Endothelial cell of umbilical vein (primary cell): ENCODE measurements around the gene CDK5. TPM values are rescaled to one million over a fixed set of nuclear protein-coding genes. Genes with fewer than 3 reads are reported as not detected.
A peak's percentile ranks its signal among the peaks of the same experiment; 100 is the strongest.

Source experiments
- BruUV-seq: library from RNA; stranded (reverse); fragments of 400-500 nt; replicated peaks from 2 replicates; lab custom pipeline; 2021; lab: Mats Ljungman, UMichigan
- CTCF ChIA-PET: fragments of 300-600, 350-600 bp; sonication (Branson Sonifier 250); formaldehyde crosslinking; loops from one replicate; lab custom pipeline; 2021; ENCODE audit warnings: antibody characterized with exemption, inconsistent platforms; lab: Charles Lee
- POLR2A ChIA-PET: fragments of 300-600, 350-600 bp; sonication (Branson Sonifier 250); formaldehyde crosslinking; loops from one replicate; lab custom pipeline; 2021; ENCODE audit warnings: antibody characterized with exemption, inconsistent platforms; lab: Charles Lee
- DNase-seq: peaks from one replicate; pipeline ENCODE4 v3.0.0-alpha.2; 2011; ENCODE audit warnings: low read depth, low spot score
- FAIRE-seq: peaks from 2 replicates; lab custom pipeline; 2011; peaks lifted over from hg19 to GRCh38; lab: Jason Lieb, UNC
- H2AFZ ChIP-seq: 2 replicates; pipeline ENCODE4 v1.6.0; 2012; ENCODE audit warnings: low read depth, low read length, control low read depth, inconsistent platforms
- H3K27ac ChIP-seq: 2 replicates; pipeline ENCODE4 v1.5.1; 2011; ENCODE audit warnings: low read depth, mild to moderate bottlenecking, control low read depth, low read length, moderate library complexity; ENCODE audit not compliant: insufficient read depth
- H3K27me3 ChIP-seq, 2 experiments: 2 replicates each; pipeline versions ENCODE4 v1.6.0 to v1.6.1; 2011; ENCODE audit warnings: low read length in 2 of 2, mixed read lengths in 1 of 2; ENCODE audit not compliant: control insufficient read depth in 2 of 2, insufficient read depth in 2 of 2
- H3K36me3 ChIP-seq, 2 experiments: 2 replicates in 1 of 2; 3 replicates in 1 of 2; pipeline ENCODE4 v1.5.1; 2011; ENCODE audit warnings: low read length in 2 of 2, mild to moderate bottlenecking in 1 of 2, moderate library complexity in 1 of 2; ENCODE audit not compliant: control insufficient read depth in 2 of 2, insufficient read depth in 2 of 2; ENCODE audit errors: extremely low read depth in 1 of 2
- H3K4me1 ChIP-seq: 3 replicates; pipeline ENCODE4 v1.5.1; 2011; ENCODE audit warnings: mild to moderate bottlenecking, low read length; ENCODE audit not compliant: control insufficient read depth, insufficient read depth; ENCODE audit errors: extremely low read depth
- H3K4me2 ChIP-seq: 2 replicates; pipeline ENCODE4 v1.6.1; 2011; ENCODE audit warnings: low read length, control low read depth, mixed read lengths; ENCODE audit not compliant: insufficient read depth
- H3K4me3 ChIP-seq, 3 experiments: fragments of 200-600 bp in 1 of 3; sonication (generic), shearing (Covaris generic) in 1 of 3; replicated peaks in 1 of 3; 2 replicates each; pipeline ENCODE4 v1.5.1; 2011 to 2016; ENCODE audit warnings: control low read depth in 3 of 3, low read length in 3 of 3, mild to moderate bottlenecking in 2 of 3, inconsistent platforms in 1 of 3, low read depth in 1 of 3, moderate library complexity in 1 of 3; ENCODE audit not compliant: insufficient read depth in 1 of 3
- H3K79me2 ChIP-seq: 2 replicates; pipeline ENCODE4 v1.6.0; 2012; ENCODE audit warnings: low read length, inconsistent platforms; ENCODE audit not compliant: control insufficient read depth, insufficient read depth
- H3K9ac ChIP-seq: replicated peaks from 2 replicates; pipeline ENCODE3; 2011; ENCODE audit warnings: low read length, control low read depth; ENCODE audit not compliant: insufficient read depth; ENCODE audit errors: extremely low read depth
- H3K9me1 ChIP-seq: replicated peaks from 3 replicates; pipeline ENCODE4 v1.6.0; 2011; ENCODE audit warnings: mild to moderate bottlenecking, low read length; ENCODE audit not compliant: control insufficient read depth, insufficient read depth; ENCODE audit errors: extremely low read depth
- H3K9me3 ChIP-seq: replicated peaks from 2 replicates; pipeline ENCODE4 v1.5.1; 2012; ENCODE audit warnings: low read length, inconsistent platforms; ENCODE audit not compliant: control insufficient read depth, insufficient read depth
- H4K20me1 ChIP-seq: replicated peaks from 2 replicates; pipeline ENCODE3; 2011; ENCODE audit warnings: mild to moderate bottlenecking, low read length; ENCODE audit not compliant: control insufficient read depth, insufficient read depth; ENCODE audit errors: extremely low read depth
- EZH2 ChIP-seq: IDR thresholded peaks from 2 replicates; pipeline ENCODE4 v1.6.1; 2012; ENCODE audit warnings: borderline replicate concordance, low read depth, mild to moderate bottlenecking, moderate library complexity, low read length, inconsistent platforms; ENCODE audit not compliant: severe bottlenecking
- FOS ChIP-seq: IDR thresholded peaks from 2 replicates; pipeline ENCODE4 v1.6.1; 2011; ENCODE audit warnings: mild to moderate bottlenecking, low read length, moderate library complexity, borderline replicate concordance; ENCODE audit not compliant: insufficient read depth
- GATA2 ChIP-seq: IDR thresholded peaks from 2 replicates; pipeline ENCODE4 v1.7.0; 2011; ENCODE audit warnings: low read depth, mild to moderate bottlenecking, moderate library complexity, mixed read lengths, low read length; ENCODE audit not compliant: insufficient read length, insufficient read depth
- JUN ChIP-seq: IDR thresholded peaks from 2 replicates; pipeline ENCODE4 v1.6.1; 2011; ENCODE audit warnings: borderline replicate concordance, low read depth; ENCODE audit not compliant: insufficient read length, insufficient read depth
- MYC ChIP-seq: IDR thresholded peaks from one replicate; pipeline ENCODE4 v1.6.1; 2011; ENCODE audit warnings: mild to moderate bottlenecking, low read depth, low read length
- POLR2A ChIP-seq: IDR thresholded peaks from 2 replicates; pipeline ENCODE4 v1.6.1; 2012; ENCODE audit warnings: low read depth, mild to moderate bottlenecking, control low read depth, low read length
- POLR2AphosphoS5 ChIP-seq: IDR thresholded peaks from 2 replicates; pipeline ENCODE4 v1.6.1; 2012; ENCODE audit warnings: low read depth, mild to moderate bottlenecking, control low read depth, low read length, moderate library complexity; ENCODE audit not compliant: insufficient read depth
- dilution Hi-C: fragments of 300-500 bp; cut with MboI; formaldehyde crosslinking; loops from one replicate; pipeline ENCODE4 v1.15.0; 2019; ENCODE audit warnings: low sequenced_read_pairs; ENCODE audit not compliant: extremely low pct_ligation_motif_present
- intact Hi-C: fragments of 100-400 bp; cut with micrococcal nuclease; formaldehyde crosslinking; loops from one replicate; pipeline ENCODE4 v1.10.0; 2022
- polyA plus RNA-seq, 4 experiments: library from polyadenylated mRNA; depleted of rRNA in 3 of 4; stranded (reverse) in 3 of 4; unstranded in 1 of 4; fragments of >200 nt; gene quantifications; 2 replicates each; pipeline versions ENCODE4 v1.2.1 to v1.2.3, GENCODE V29; 2011 to 2012; ENCODE audit warnings: missing spikeins in 1 of 4
- total RNA-seq: library from RNA; stranded (reverse); gene quantifications from 2 replicates; pipeline ENCODE4 v1.2.3, GENCODE V29; 2021
- TF ChIP-seq, protein P1 (sequence below), 2 donors: IDR thresholded peaks; 1 replicate in 1 of 2; 2 replicates in 1 of 2; pipeline ENCODE4 v1.5.1; 2011; ENCODE audit warnings: low read length in 2 of 2, mild to moderate bottlenecking in 2 of 2, moderate library complexity in 2 of 2, control low read depth in 1 of 2, inconsistent platforms in 1 of 2, low read depth in 1 of 2; ENCODE audit not compliant: insufficient read depth in 1 of 2; ENCODE audit errors: extremely low read depth in 1 of 2
- TF ChIP-seq, protein P2 (sequence below): IDR thresholded peaks from 2 replicates; pipeline ENCODE4 v1.6.1; 2011; ENCODE audit not compliant: insufficient read depth, insufficient read length

Gene CDK5
- total and polyA plus RNA-seq, 2 donors (not counting 3 experiments of a cell fraction or from before 2014, with no cell fraction given), result 16.5 to 38.3 TPM

DNA sequence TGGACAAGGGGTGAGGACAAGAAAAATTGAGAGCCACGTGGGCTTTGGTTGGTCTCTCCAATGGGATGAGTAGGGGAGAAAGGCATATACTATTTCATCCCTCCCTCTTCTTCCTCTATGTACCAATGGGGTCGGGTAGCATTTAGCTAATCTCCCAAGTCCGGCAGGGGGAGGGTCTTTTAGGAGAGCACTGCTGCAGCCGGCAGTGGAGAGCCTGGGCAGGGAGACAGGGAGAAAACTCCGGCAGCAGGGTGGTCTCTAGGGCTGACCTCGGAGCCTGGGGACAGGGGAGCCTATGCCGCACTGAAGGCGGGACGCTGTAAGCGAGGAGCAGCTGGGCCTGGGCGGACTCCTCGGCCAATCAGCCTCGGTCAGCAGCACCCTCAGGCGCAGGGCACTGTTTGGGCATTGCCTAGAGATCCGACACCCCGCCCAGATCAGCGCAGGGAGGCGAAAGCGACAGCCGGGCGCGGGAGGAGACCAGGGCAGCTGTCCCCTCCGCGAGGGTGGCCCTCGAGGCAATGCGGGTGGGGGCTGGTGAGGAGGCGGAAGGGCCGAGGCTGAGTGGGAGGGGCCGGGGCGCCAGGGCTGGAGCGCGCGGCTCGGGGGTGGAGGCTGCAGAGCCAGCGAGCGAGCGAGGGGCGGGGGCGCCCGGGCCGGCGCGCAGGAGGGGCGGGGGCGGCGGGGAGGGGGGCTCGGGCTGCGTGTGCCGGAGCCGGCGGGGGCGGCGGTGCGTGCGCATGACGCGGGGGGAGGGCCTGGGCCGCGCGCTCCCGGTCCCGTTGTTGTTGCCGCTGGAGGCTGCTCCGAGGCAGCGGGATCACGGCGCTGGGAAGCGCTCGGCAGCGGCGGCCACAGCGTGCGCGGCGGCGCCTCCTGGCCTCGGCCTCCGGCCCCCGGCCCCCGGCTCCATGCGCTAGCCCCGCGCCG lies 28.3 kb upstream of the CDK5 start, which contains the start of gene AGAP3:
AGAP3 (plus strand) TSS at position 785 of the 930 bp plus-strand sequence. CDS start 267 bp downstream, outside the sequence.
- BruUV-seq, result no TSS peak
- Histone ChIP-seq H4K20me1 (no peaks in the 10 kb centered on the region), H3K9me1 (no peaks in the 10 kb centered on the region), H3K9ac (peak within 1 kb of the TSS; percentile 78), H3K79me2 (peaks cover 46% of the 10 kb centered on the region), H3K4me1 (peaks cover 59% of the 10 kb centered on the region), H3K27ac (peak within 1 kb of the TSS; percentile 98), H2AFZ (peak within 1 kb of the TSS; percentile 45), H3K27me3 (no peaks in the 10 kb centered on the region), H3K36me3 (no peaks in the 10 kb centered on the region), H3K9me3 (no peaks in the 10 kb centered on the region), H3K4me2 (peak within 1 kb of the TSS; percentile 94), H3K4me3 (peak within 1 kb of the TSS; percentile 81 to 96 (median 82))
- POLR2A ChIA-PET, result interaction anchor here (1.0 kb wide), 1 partner anchor 23 kb away, joined by 4 read pairs; no protein-coding TSS in a partner anchor
- CTCF ChIA-PET, result interaction anchor here (1.0 to 2.5 kb wide), 9 partner anchors 10 to 100 kb away, joined by 3 to 16 read pairs (median 4); partner anchors contain the start of gene ABCB8
- DNase-seq (peak; percentile 80), FAIRE-seq (peak; percentile 86)
- intact Hi-C loops, result no loop called here
- dilution Hi-C loops, result no loop called here
- TF ChIP-seq POLR2AphosphoS5 (peak; percentile 91), GATA2 (no peak), FOS (no peak), MYC (peak; percentile 20), JUN (no peak), EZH2 (no peak), POLR2A (peak; percentile 89)
- TF ChIP-seq, protein P1, sequence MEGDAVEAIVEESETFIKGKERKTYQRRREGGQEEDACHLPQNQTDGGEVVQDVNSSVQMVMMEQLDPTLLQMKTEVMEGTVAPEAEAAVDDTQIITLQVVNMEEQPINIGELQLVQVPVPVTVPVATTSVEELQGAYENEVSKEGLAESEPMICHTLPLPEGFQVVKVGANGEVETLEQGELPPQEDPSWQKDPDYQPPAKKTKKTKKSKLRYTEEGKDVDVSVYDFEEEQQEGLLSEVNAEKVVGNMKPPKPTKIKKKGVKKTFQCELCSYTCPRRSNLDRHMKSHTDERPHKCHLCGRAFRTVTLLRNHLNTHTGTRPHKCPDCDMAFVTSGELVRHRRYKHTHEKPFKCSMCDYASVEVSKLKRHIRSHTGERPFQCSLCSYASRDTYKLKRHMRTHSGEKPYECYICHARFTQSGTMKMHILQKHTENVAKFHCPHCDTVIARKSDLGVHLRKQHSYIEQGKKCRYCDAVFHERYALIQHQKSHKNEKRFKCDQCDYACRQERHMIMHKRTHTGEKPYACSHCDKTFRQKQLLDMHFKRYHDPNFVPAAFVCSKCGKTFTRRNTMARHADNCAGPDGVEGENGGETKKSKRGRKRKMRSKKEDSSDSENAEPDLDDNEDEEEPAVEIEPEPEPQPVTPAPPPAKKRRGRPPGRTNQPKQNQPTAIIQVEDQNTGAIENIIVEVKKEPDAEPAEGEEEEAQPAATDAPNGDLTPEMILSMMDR (IDR thresholded peaks at IDR 0.05; ENCODE audit: extremely low read depth in 1 of 2, insufficient read depth in 1 of 2, low read depth in 1 of 2, low read length in 2 of 2), result peak in 1 of 2 donors; percentile 1
- TF ChIP-seq, protein P2, sequence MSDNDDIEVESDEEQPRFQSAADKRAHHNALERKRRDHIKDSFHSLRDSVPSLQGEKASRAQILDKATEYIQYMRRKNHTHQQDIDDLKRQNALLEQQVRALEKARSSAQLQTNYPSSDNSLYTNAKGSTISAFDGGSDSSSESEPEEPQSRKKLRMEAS, result no peak
